Measurements from ENCODE around the gene RPS6KA1. TPM values are rescaled to one million over a fixed set of nuclear protein-coding genes. Genes with fewer than 3 reads are reported as not detected.

Gene RPS6KA1
- total and polyA plus RNA-seq, 2 of the 8 experiments (the other 6 are each of a cell fraction or from before 2014, with no cell fraction given), result 44.3 to 55.0 TPM

- DNase-seq (ENCODE audit: low read depth in 1 of 2, low spot score in 2 of 2), result no peak
- ChIA-PET POLR2A (ENCODE audit: partially characterized antibody) (interaction anchor here (1.0 to 4.9 kb wide), 8 partner anchors 9 to 61 kb away, joined by 3 to 48 read pairs (median 6); partner anchors contain the start of gene HMGN2), CTCF (ENCODE audit: partially characterized antibody) (interaction anchor here (0.7 to 9.3 kb wide), 9 partner anchors 8 to 257 kb away, joined by 3 to 88 read pairs (median 4); no protein-coding TSS in a partner anchor)
- Histone ChIP-seq H2BK5ac (ENCODE audit: low read depth, low read length) (peak overlapping the region; percentile 94), H3K4me2 (ENCODE audit: insufficient read depth in 1 of 2, low read depth in 2 of 2, low read length in 2 of 2) (peak overlapping the region; percentile 93 to 100), H3K56ac (replicated peaks; ENCODE audit: insufficient read length, low read depth, low read length) (peak overlapping the region; percentile 43), H3K27ac (ENCODE audit: low read depth, low read length) (peak overlapping the region; percentile 77), H3K4me1 (replicated peaks in 1 of 4; ENCODE audit: control insufficient read depth in 3 of 4, insufficient read depth in 4 of 4, low read length in 3 of 4) (peaks cover 11 to 20% (median 19%) of the 10 kb centered on the region in 4 experiments), H2BK12ac (ENCODE audit: low read depth, low read length) (peak overlapping the region; percentile 45), H2AK5ac (ENCODE audit: low read depth, low read length) (peak overlapping the region; percentile 65), H3K23ac (ENCODE audit: insufficient read length) (no peak overlapping the region), H2AFZ (ENCODE audit: low read length) (no peak overlapping the region), H2BK120ac (replicated peaks; ENCODE audit: low read depth, low read length) (no peak overlapping the region), H3K9ac (replicated peaks in 1 of 4; ENCODE audit: extremely low read depth in 1 of 4, low read depth in 3 of 4, low read length in 3 of 4) (peak overlapping the region in 2 of 4 experiments; percentile 34 to 48; a peak in 3 of 7 replicates), H3K79me2 (ENCODE audit: control insufficient read depth in 1 of 2, insufficient read depth in 2 of 2, low read length in 2 of 2) (peaks cover 0 to 40% of the 10 kb centered on the region in 2 experiments; a peak in 2 of 4 replicates), H3K36me3 (ENCODE audit: control insufficient read depth in 2 of 4, insufficient read depth in 4 of 4, low read length in 3 of 4) (no peaks in the 10 kb centered on the region), H2BK20ac (ENCODE audit: low read length) (peak overlapping the region; percentile 6), H3K18ac (ENCODE audit: extremely low read depth, low read length) (peak overlapping the region; percentile 85), H2BK15ac (ENCODE audit: low read length) (0 out of 2 replicates have a peak overlapping the region, but pooled peaks have one; percentile 61), H3K27me3 (replicated peaks in 1 of 4; ENCODE audit: control insufficient read depth in 3 of 4, extremely low read depth in 1 of 4, insufficient read depth in 3 of 4, low read length in 3 of 4) (no peaks in the 10 kb centered on the region), H3K14ac (ENCODE audit: insufficient read length) (no peak overlapping the region), H4K8ac (ENCODE audit: extremely low read depth, insufficient read depth, low read length) (no peak overlapping the region), H4K5ac (ENCODE audit: insufficient read length, low read depth, low read length) (peak overlapping the region; percentile 59), H3K4me3 (ENCODE audit: extremely low read depth in 1 of 4, insufficient read depth in 2 of 4, low read depth in 3 of 4, low read length in 4 of 4) (peak overlapping the region; percentile 4 to 97 (median 94); a peak in 7 of 8 replicates), H3K23me2 (ENCODE audit: low read depth, low read length) (peaks cover 10% of the 10 kb centered on the region; the same call in 1 of the 2 replicates), H3K79me1 (ENCODE audit: low read depth, low read length) (peaks cover 9% of the 10 kb centered on the region), H4K91ac (replicated peaks; ENCODE audit: insufficient read length, low read length) (peak overlapping the region; percentile 63), H4K20me1 (replicated peaks in 1 of 2; ENCODE audit: control insufficient read depth in 1 of 2, insufficient read depth in 2 of 2, low read length in 2 of 2) (peaks cover 11% of the 10 kb centered on the region in 2 experiments), H3K9me3 (ENCODE audit: insufficient read depth in 2 of 2, low read depth in 1 of 2, low read length in 1 of 2) (no peaks in the 10 kb centered on the region), H3K4ac (replicated peaks; ENCODE audit: insufficient read length, low read depth, low read length) (peak overlapping the region; percentile 12)
- no peak for TF ChIP-seq GABPA (IDR thresholded peaks at IDR 0.05; ENCODE audit: borderline replicate concordance, insufficient read depth, low read length)
- no peak for FAIRE-seq
- WGBS, 2 experiments (ENCODE audit: extremely low coverage in 1 of 2, insufficient coverage in 1 of 2, insufficient read length in 1 of 2, insufficient replicate concordance in 2 of 2, low coverage in 1 of 2, low lambda C conversion rate in 2 of 2, missing lambda C conversion rate in 1 of 2), result 57% methylated on average over 12 of the region's 12 CpGs; no CpG with 5 or more reads in 1 of the 2 experiments
Observed at GRCh38 chr1:26531651-26532131, 2.1 kb downstream of the RPS6KA1 start.

Data from H1 (cell line).